GM10266 (cell line): ENCODE measurements around the gene TRPM6.

Experiments
- DNase-seq: peaks from one replicate; pipeline ENCODE4 v3.0.0; 2012; ENCODE audit errors: extremely low spot score
- CTCF ChIP-seq: IDR thresholded peaks from 2 replicates; pipeline ENCODE4 v1.5.1; 2012; ENCODE audit warnings: mild to moderate bottlenecking, low read depth; ENCODE audit not compliant: control insufficient read depth, insufficient read depth; ENCODE audit errors: missing control alignments

Gene TRPM6

GRCh38 chr9:74887041-74887980 is at the start of gene TRPM6:
TSS of gene TRPM6 (minus strand) at chr9:74887921. CDS start at chr9:74887856, 65 bp downstream.
- DNase-seq, result no peak
- TF ChIP-seq CTCF, result no peak

GRCh38 chr9:74935008-74935407 is 47.3 kb upstream of the TRPM6 start:
- no peak for DNase-seq
- TF ChIP-seq CTCF, result no peak

GRCh38 chr9:74921737-74922136 is 34.0 kb upstream of the TRPM6 start:
- TF ChIP-seq CTCF, result no peak
- no peak for DNase-seq

DNA sequence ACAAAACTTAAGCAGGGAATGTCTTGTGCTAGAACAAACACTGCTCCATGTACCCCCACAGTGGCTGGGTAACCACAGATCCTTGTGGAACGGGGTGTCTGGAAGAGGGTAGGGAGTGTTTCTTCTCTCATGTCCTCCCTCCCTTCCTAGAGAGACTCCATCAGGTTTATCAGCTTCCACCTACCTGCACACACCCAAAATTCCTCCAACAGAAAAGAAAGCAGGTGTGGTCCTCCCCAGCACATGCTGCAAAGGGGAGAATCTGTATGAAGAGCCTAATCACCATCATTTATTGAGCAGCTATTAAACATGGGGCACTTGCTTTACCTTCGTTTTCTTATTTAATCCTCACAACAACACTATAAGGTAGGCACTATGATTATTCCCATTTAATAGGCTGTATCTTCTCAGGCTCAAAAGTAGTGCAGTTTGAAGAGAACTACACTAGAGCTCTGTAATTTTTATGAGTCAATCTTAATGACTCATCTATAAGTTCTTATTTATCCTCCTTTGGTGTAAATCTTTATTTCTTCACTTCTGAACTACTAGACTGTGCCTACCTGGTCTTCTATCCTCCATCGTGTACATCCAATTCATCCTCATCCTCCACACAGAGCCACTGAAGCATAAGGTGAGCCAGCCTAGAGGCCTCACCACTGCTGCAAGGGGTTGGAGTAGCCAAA is 33.4 kb upstream of the TRPM6 start:
- no peak for DNase-seq
- no peak for TF ChIP-seq CTCF

DNA sequence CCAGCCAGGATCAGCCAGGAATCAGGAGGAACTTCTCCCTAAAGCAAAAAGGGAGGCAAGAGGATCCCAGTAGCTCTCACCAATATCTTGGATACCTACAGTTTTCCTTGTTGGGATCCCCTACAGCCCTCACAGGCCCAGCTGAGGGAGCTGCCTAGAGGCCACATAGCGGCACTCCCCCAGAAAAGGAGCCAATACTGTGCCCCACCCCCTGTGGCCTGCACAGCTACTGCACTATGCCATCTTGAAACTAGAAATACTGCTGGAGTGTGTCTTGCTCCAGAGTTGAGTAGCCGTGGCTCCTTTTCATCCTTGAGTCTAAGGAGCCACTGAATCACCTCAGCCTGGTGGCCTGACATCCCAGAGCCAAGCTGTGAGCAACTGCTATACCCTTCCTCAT is 22.3 kb upstream of the TRPM6 start:
- no peak for TF ChIP-seq CTCF
- DNase-seq, result no peak

DNA sequence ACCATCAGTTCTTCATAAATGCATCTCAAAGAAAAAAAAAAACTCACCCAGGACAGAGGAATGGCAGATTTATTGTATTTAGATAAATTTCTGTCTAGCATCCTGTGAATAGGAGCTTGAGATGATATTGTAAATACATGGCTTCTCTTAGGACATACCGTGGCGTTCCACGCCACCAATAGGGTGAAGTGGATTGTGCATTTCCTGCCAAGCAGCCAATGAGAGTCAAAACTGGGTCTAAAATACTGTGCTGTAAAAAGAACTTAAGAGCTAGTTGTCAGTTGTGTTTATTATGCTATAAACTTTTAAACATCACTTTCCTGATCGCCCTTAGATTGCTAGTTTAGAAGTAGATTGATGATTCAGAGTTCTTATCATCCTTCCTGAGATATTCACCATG is 20.9 kb upstream of the TRPM6 start:
- TF ChIP-seq CTCF, result no peak
- no peak for DNase-seq

DNA sequence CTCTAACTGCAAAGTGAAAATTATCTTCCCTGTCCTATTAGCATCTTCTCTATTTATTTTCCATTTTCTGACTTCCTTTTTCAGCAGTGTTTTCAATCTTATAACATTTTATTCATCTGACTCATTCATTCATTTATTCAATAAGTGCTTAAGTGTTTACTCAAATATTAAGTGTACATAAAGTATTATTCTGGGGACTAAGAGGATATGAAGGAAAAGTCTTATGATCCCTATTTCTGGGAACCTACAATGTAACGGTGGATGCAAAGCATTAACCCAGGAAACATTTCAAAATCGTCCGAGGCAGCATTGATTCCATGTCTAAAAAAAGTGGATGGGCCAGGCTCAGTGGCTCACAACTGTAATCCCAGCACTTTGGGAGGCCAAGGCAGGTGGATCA is 19.4 kb upstream of the TRPM6 start:
- no peak for TF ChIP-seq CTCF
- DNase-seq, result no peak
